ENCODE data around the gene UBTD2. TPM values are rescaled to one million over a fixed set of nuclear protein-coding genes. Genes with fewer than 3 reads are reported as not detected.

UBTD2 gene
- total and polyA plus RNA-seq, 2 donors (not counting 1 experiment from before 2014, with no cell fraction given) = 1.4 to 9.2 TPM

- no peak overlapping the region for H3K9ac ChIP-seq (ENCODE audit: low read length)
- H3K27ac Mint-ChIP-seq = no peak overlapping the region
- H3K9me3 ChIP-seq (ENCODE audit: control extremely low read depth in 1 of 3, control insufficient read depth in 2 of 3, insufficient read depth in 1 of 3, low read length in 2 of 3) = no peaks in the 10 kb centered on the region
- no peak overlapping the region for H2AFZ ChIP-seq (ENCODE audit: insufficient read depth, low read depth, low read length, poor library complexity, severe bottlenecking)
- CTCF ChIA-PET = interaction anchor here (0.7 kb wide), 1 partner anchor 27 kb away, joined by 3 read pairs; no protein-coding TSS in a partner anchor
- no peaks in the 10 kb centered on the region for H3K27me3 ChIP-seq (replicated peaks in 1 of 4; ENCODE audit: control extremely low read depth in 1 of 4, control insufficient read depth in 3 of 4, insufficient read depth in 4 of 4, low read length in 3 of 4)
- TF ChIP-seq, protein P1, sequence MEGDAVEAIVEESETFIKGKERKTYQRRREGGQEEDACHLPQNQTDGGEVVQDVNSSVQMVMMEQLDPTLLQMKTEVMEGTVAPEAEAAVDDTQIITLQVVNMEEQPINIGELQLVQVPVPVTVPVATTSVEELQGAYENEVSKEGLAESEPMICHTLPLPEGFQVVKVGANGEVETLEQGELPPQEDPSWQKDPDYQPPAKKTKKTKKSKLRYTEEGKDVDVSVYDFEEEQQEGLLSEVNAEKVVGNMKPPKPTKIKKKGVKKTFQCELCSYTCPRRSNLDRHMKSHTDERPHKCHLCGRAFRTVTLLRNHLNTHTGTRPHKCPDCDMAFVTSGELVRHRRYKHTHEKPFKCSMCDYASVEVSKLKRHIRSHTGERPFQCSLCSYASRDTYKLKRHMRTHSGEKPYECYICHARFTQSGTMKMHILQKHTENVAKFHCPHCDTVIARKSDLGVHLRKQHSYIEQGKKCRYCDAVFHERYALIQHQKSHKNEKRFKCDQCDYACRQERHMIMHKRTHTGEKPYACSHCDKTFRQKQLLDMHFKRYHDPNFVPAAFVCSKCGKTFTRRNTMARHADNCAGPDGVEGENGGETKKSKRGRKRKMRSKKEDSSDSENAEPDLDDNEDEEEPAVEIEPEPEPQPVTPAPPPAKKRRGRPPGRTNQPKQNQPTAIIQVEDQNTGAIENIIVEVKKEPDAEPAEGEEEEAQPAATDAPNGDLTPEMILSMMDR (IDR thresholded peaks at IDR 0.05) = no peak
- TF ChIP-seq EZH2 (IDR thresholded peaks at IDR 0.05; ENCODE audit: borderline replicate concordance, insufficient read depth, low read depth, low read length, poor library complexity, severe bottlenecking) = no peak
- no peaks in the 10 kb centered on the region for H3K27me3 Mint-ChIP-seq
- H3K27ac ChIP-seq (ENCODE audit: low read length in 2 of 2) = no peak overlapping the region
- 100% methylated on average over 1 of the region's 4 CpGs for WGBS (ENCODE audit: insufficient coverage)
- no peak for DNase-seq
- H3K4me1 ChIP-seq (ENCODE audit: control insufficient read depth in 2 of 2, insufficient read depth in 2 of 2, low read length in 2 of 2) = no peaks in the 10 kb centered on the region
- H3K79me2 ChIP-seq (ENCODE audit: control insufficient read depth, insufficient read depth, low read length) = peaks cover 51% of the 10 kb centered on the region
- H3K4me3 ChIP-seq (ENCODE audit: control extremely low read depth in 1 of 5, extremely low read depth in 1 of 5, insufficient read depth in 1 of 5, low read depth in 2 of 5, low read length in 4 of 5) = no peak overlapping the region
- no peaks in the 10 kb centered on the region for H4K20me1 ChIP-seq (ENCODE audit: control insufficient read depth, insufficient read depth, low read length, poor library complexity, severe bottlenecking)
- H3K4me2 ChIP-seq (replicated peaks; ENCODE audit: low read depth, low read length, poor library complexity, severe bottlenecking) = no peak overlapping the region
- H3K36me3 ChIP-seq (replicated peaks in 1 of 2; ENCODE audit: control extremely low read depth in 1 of 2, control insufficient read depth in 1 of 2, extremely low read depth in 1 of 2, insufficient read depth in 2 of 2, low read length in 1 of 2) = peaks cover 0 to 6% of the 10 kb centered on the region in 2 experiments
- POLR2A ChIA-PET = no interaction called here
- ATAC-seq (ENCODE audit: low read depth) = no peak
- intact Hi-C loops (cut with micrococcal nuclease) = no loop called here
- H3K4me1 Mint-ChIP-seq = no peaks in the 10 kb centered on the region
- H3K4me3 Mint-ChIP-seq = no peak overlapping the region
- H3K9me3 Mint-ChIP-seq (ENCODE audit: insufficient read depth) = no peaks in the 10 kb centered on the region
Measured at GRCh38 chr5:172264815-172265395, 18.7 kb downstream of the UBTD2 start.

DNA sequence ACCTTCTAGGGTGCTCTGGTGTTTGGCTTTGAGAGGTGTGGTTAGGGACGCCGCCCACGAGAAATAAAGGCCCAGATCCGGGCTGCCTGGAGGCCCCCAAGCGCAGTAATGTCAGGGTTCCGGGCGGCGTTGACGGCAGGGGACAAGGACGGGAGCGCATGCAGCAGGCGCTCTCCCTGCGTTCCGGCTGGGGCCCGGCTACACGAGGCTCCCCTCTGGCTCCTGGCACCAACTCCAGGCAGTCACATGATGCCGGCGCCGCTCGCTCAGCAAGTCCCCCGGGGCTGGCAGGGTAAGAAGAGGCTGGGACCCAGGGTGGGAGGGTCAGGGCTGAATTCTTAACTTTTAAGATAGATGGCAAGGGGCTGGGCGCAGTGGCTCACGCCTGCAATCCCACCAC, 28.1 kb downstream of the UBTD2 start:
- no peak overlapping the region for H3K4me2 ChIP-seq (replicated peaks; ENCODE audit: low read depth, low read length, poor library complexity, severe bottlenecking)
- H3K4me3 Mint-ChIP-seq = no peak overlapping the region
- H3K27me3 ChIP-seq (replicated peaks in 1 of 4; ENCODE audit: control extremely low read depth in 1 of 4, control insufficient read depth in 3 of 4, insufficient read depth in 4 of 4, low read length in 3 of 4) = no peaks in the 10 kb centered on the region
- peaks cover 5% of the 10 kb centered on the region for H3K79me2 ChIP-seq (ENCODE audit: control insufficient read depth, insufficient read depth, low read length)
- no peak overlapping the region for H3K27ac Mint-ChIP-seq
- no peak overlapping the region for H2AFZ ChIP-seq (ENCODE audit: insufficient read depth, low read depth, low read length, poor library complexity, severe bottlenecking)
- H3K9me3 Mint-ChIP-seq (ENCODE audit: insufficient read depth) = peaks cover 8% of the 10 kb centered on the region
- no peaks in the 10 kb centered on the region for H3K27me3 Mint-ChIP-seq
- ChIA-PET POLR2A (no interaction called here), CTCF (no interaction called here)
- H3K9ac ChIP-seq (ENCODE audit: low read length) = no peak overlapping the region
- WGBS (ENCODE audit: insufficient coverage) = over 99% methylated on average over 17 of the region's 23 CpGs
- no peak for DNase-seq
- peaks cover 4 to 7% of the 10 kb centered on the region in 2 experiments for H3K36me3 ChIP-seq (replicated peaks in 1 of 2; ENCODE audit: control extremely low read depth in 1 of 2, control insufficient read depth in 1 of 2, extremely low read depth in 1 of 2, insufficient read depth in 2 of 2, low read length in 1 of 2)
- H3K27ac ChIP-seq (ENCODE audit: low read length in 2 of 2) = no peak overlapping the region
- H3K4me1 ChIP-seq (ENCODE audit: control insufficient read depth in 2 of 2, insufficient read depth in 2 of 2, low read length in 2 of 2) = no peaks in the 10 kb centered on the region
- intact Hi-C loops (cut with micrococcal nuclease) = no loop called here
- TF ChIP-seq EZH2 (IDR thresholded peaks at IDR 0.05; ENCODE audit: borderline replicate concordance, insufficient read depth, low read depth, low read length, poor library complexity, severe bottlenecking) = no peak
- TF ChIP-seq, protein P1 (IDR thresholded peaks at IDR 0.05) = no peak
- no peak for ATAC-seq (ENCODE audit: low read depth)
- H3K9me3 ChIP-seq (ENCODE audit: control extremely low read depth in 1 of 3, control insufficient read depth in 2 of 3, insufficient read depth in 1 of 3, low read length in 2 of 3) = peaks cover 0 to 37% (median 18%) of the 10 kb centered on the region in 3 donors
- H3K4me1 Mint-ChIP-seq = no peaks in the 10 kb centered on the region
- H4K20me1 ChIP-seq (ENCODE audit: control insufficient read depth, insufficient read depth, low read length, poor library complexity, severe bottlenecking) = no peaks in the 10 kb centered on the region
- H3K4me3 ChIP-seq (ENCODE audit: control extremely low read depth in 1 of 5, extremely low read depth in 1 of 5, insufficient read depth in 1 of 5, low read depth in 2 of 5, low read length in 4 of 5) = no peak overlapping the region

Data from B cell (primary cell).